Activated naive CD8-positive, alpha-beta T cell treated with anti-CD3 and anti-CD28 coated beads for 36 hours (primary cell): ENCODE measurements around the gene KCTD7. TPM values are rescaled to one million over a fixed set of nuclear protein-coding genes. Genes with fewer than 3 reads are reported as not detected.
A peak's percentile ranks its signal among the peaks of the same experiment; 100 is the strongest.
"Not testable (repeated sequence)": the region's sequence is repeated elsewhere in the genome, so short reads cannot be mapped to it uniquely, and the experiment has no call there.

Source experiments
- DNase-seq: peaks from one replicate; pipeline ENCODE4 v3.0.0; 2021
- H3K27ac Mint-ChIP-seq: one replicate; pipeline ENCODE4 v1.8.0; 2022; ENCODE audit warnings: mild to moderate bottlenecking, moderate library complexity, mixed read lengths
- H3K27me3 Mint-ChIP-seq: one replicate; pipeline ENCODE4 v1.8.0; 2022; ENCODE audit warnings: mild to moderate bottlenecking, mixed read lengths
- H3K36me3 Mint-ChIP-seq: one replicate; pipeline ENCODE4 v1.8.0; 2021; ENCODE audit warnings: mild to moderate bottlenecking, mixed read lengths
- H3K4me1 Mint-ChIP-seq: one replicate; pipeline ENCODE4 v1.8.0; 2021; ENCODE audit warnings: mixed read lengths
- H3K4me3 Mint-ChIP-seq: one replicate; pipeline ENCODE4 v1.8.0; 2022; ENCODE audit warnings: mild to moderate bottlenecking, moderate library complexity, mixed read lengths
- H3K9me3 Mint-ChIP-seq: one replicate; pipeline ENCODE4 v1.8.0; 2022; ENCODE audit warnings: mixed read lengths
- total RNA-seq, 2 experiments: library from RNA; stranded (reverse); gene quantifications; one replicate each; pipeline ENCODE4 v1.2.3, GENCODE V29; 2021

KCTD7 gene
- total RNA-seq: 1 to 10 TPM; 3.5 to 4.3 TPM

DNA sequence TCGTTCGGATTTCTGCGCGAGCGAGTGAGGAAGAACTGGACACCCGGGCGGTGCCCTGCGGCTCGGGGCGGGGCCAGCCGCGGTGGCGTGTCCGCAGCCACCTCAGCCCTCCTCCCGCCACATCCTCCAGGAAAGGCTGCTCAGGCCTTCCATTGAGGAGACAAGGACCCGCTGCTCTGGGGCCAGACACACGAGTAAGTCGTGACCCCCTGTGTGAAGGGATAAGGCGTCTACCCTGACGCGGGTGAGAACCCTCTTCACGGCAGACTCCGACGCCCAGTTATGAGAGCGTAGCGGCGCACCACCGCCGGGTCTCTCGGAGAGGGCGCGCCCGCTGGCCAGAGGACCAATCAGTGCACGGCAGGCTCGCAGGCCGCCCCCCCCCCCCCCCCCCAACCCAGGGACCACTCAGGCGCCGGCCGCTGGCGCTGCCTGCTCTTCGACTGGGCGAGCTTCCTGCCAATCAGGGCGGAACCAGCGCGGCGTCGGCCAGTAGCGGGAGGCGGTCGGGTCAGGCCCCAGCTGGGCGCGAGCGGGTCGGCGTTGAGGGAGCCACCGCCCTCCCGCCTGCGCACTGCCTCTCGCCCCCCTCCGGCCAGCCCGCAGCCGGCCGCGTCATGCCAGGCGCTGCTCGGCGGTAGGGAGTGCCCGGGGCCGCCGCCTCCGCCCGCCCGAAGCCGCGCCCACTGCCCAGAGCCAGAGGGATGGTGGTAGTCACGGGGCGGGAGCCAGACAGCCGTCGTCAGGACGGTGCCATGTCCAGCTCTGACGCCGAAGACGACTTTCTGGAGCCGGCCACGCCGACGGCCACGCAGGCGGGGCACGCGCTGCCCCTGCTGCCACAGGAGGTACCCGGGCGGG is at the start of gene KCTD7:
KCTD7 (plus strand) TSS at position 521 of the 861 bp plus-strand sequence; CDS start at position 705, 184 bp downstream.
- Mint-ChIP-seq H3K36me3 (peaks cover 15% of the 10 kb centered on the region), H3K9me3 (peaks cover 3% of the 10 kb centered on the region), H3K4me3 (peak within 1 kb of the TSS; percentile 84), H3K4me1 (peaks cover 34% of the 10 kb centered on the region), H3K27me3 (no peaks in the 10 kb centered on the region), H3K27ac (peak within 1 kb of the TSS; percentile 82)
- peak; percentile 97 for DNase-seq

DNA sequence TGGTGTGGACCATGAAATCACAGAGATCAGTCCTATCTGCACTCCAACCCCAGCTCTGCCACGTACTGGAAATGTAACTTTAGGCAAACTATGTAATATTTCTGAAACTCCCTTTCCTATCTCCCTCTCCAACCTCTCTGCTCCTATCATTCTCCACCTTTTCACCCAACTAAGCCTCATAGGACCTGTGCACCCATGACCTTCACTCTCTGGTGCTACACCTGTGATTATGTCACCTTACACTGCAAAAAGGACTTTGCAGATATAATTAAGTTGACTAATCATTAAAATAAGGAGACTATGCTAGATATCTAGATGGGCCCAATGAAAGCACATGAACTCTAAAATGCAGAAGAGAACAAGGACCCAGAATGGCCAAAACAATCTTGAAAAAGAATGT is 48.3 kb upstream of the KCTD7 start:
- not testable (repeated sequence) for DNase-seq, H3K27ac Mint-ChIP-seq, H3K9me3 Mint-ChIP-seq, H3K4me3 Mint-ChIP-seq, H3K27me3 Mint-ChIP-seq
- Mint-ChIP-seq H3K4me1 (peaks cover 57% of the 10 kb centered on the region), H3K36me3 (peaks cover 36% of the 10 kb centered on the region)

DNA sequence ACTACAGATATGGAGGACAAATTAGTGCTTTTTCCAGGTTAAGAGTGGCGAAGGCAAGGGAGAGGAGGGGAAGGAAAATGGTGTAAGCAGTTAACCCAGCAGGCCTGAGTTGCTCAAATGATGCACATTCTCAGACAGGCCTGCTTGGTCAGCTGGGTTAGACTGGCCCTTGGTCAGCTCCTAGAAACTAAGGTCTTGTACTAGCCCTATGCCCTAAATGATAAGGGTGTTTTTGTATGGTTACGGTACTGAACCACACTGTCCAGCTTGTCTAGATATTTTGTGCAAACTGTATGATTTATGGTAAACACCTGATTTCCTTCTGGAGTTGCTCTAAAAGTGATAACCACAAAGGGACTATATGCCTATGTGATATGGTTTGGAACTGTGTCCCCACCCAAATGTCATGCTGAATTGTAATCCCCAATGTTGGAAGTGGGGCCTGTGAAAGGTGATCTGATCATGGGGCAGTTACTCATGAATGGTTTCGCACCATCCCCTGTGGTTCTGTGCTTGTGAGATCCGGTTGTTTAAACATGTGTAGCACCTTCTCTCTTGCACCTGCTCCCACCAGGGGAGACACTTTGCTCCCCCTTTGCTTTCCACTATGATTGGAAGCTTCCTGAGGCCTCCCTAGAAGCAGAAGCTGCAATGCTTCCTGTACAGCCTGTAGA is 45.7 kb upstream of the KCTD7 start:
- H3K9me3 Mint-ChIP-seq, H3K27me3 Mint-ChIP-seq, H3K27ac Mint-ChIP-seq, DNase-seq, H3K4me3 Mint-ChIP-seq: not testable (repeated sequence)
- H3K36me3 Mint-ChIP-seq: peaks cover 26% of the 10 kb centered on the region
- peaks cover 46% of the 10 kb centered on the region for H3K4me1 Mint-ChIP-seq

DNA sequence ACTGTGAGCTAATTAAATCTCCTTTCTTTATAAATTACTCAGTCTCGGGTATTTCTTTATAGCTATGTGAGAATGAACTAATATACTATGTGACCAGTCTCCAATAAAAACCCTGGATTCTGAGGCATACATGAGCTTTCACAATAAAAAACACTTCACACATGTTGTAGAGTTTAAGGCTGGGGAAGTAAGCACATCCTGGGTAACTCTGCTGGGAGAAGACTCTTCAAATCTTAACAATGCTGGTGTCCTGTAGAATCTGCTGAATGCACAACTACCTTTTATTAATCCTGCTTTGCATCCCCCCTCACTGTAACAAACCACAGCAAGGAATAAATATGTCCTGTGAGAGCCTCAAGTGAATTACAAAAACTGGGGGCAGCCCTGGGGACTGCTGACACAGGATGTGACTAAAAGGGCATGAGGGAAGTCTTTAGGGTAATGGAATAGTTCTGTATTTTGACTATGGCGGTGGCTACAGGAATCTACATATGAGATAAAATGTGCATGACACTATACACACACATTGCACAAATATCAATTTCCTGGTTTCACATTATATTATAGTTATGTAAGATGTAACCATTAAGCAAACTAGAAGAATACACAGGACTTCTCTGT is 45.1 kb upstream of the KCTD7 start:
- Mint-ChIP-seq H3K36me3 (peaks cover 26% of the 10 kb centered on the region), H3K4me1 (peaks cover 45% of the 10 kb centered on the region), H3K27ac (peak overlapping the region; percentile 38), H3K9me3 (no peaks in the 10 kb centered on the region), H3K27me3 (no peaks in the 10 kb centered on the region), H3K4me3 (no peak overlapping the region)
- no peak for DNase-seq

DNA sequence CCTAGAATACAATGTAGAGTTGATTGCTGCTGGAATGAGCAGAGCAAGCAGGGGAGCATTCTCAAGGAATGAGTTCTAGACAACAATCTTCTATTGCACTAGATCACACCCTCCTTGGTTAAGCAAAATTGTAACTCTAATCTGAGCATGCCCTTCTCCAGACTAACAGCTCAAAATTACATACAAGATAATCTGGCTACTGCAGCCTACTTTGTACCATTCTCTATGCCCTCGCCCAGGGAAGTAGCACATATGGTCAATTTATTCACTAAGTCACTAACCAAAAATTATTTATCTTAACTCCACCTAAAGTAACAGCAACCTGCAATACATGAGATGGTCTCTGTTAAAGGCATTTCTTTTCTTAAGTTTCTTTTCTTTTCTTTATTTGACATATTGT is 42.5 kb upstream of the KCTD7 start:
- peaks cover 54% of the 10 kb centered on the region for H3K4me1 Mint-ChIP-seq
- no peaks in the 10 kb centered on the region for H3K9me3 Mint-ChIP-seq
- H3K4me3 Mint-ChIP-seq: no peak overlapping the region
- no peaks in the 10 kb centered on the region for H3K27me3 Mint-ChIP-seq
- no peak overlapping the region for H3K27ac Mint-ChIP-seq
- DNase-seq: no peak
- H3K36me3 Mint-ChIP-seq: peaks cover 32% of the 10 kb centered on the region

DNA sequence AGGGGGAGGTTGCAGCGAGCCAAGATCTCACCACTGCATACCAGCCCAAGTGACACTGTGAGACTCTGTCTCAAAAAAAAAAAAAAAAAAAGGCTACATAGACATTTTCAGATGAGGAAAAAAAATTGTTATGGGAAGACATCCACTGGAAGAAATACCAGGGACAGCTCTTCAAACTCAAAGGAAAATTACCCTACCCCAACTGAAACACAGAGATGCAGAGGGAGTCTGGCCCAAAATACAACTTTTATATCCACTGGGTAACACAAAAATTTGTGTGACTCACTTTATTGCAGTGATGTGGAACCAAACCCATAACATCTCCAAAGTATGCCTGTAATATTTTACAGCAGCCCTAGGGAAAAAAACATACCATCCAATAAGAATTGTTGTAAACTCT is 40.5 kb upstream of the KCTD7 start:
- H3K27me3 Mint-ChIP-seq, H3K9me3 Mint-ChIP-seq, H3K27ac Mint-ChIP-seq, H3K4me3 Mint-ChIP-seq, DNase-seq: not testable (repeated sequence)
- Mint-ChIP-seq H3K36me3 (peaks cover 23% of the 10 kb centered on the region), H3K4me1 (peaks cover 54% of the 10 kb centered on the region)

DNA sequence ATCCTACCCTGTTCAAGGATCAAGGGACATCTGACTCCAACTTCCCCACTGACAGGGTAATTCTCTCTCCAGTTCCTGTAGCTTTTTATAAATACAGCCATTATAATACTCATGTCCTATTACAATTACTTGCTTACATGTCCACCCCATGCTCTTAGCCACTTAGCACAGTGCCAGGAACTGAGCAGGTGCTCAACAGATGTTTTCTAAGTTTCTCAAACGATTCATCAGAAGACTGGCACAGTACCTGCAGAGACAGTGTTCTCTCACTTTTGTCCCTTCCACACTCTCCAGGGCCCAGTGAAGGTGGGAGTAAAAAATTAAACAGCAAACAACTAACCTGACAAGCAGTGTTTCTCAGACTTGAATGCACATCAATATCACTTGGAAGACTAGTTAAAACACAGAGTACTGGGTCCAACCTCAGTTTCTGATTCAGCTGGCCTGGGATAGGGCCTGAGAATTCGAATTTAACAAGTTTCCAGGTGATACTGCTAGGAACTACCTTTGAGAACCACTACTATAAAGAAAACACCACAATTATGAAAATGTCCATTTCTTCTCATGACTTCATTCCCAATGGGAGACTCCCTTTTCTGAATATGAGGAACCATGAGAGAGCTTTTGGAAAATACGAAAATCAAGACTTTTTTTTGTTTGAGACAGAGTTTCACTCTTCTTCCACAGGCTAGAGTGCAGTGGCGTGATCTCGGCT is 39.7 kb upstream of the KCTD7 start:
- Mint-ChIP-seq H3K36me3 (peaks cover 16% of the 10 kb centered on the region), H3K27ac (peak overlapping the region; percentile 36), H3K4me1 (peaks cover 48% of the 10 kb centered on the region)
- not testable (repeated sequence) for DNase-seq, H3K9me3 Mint-ChIP-seq, H3K27me3 Mint-ChIP-seq, H3K4me3 Mint-ChIP-seq

DNA sequence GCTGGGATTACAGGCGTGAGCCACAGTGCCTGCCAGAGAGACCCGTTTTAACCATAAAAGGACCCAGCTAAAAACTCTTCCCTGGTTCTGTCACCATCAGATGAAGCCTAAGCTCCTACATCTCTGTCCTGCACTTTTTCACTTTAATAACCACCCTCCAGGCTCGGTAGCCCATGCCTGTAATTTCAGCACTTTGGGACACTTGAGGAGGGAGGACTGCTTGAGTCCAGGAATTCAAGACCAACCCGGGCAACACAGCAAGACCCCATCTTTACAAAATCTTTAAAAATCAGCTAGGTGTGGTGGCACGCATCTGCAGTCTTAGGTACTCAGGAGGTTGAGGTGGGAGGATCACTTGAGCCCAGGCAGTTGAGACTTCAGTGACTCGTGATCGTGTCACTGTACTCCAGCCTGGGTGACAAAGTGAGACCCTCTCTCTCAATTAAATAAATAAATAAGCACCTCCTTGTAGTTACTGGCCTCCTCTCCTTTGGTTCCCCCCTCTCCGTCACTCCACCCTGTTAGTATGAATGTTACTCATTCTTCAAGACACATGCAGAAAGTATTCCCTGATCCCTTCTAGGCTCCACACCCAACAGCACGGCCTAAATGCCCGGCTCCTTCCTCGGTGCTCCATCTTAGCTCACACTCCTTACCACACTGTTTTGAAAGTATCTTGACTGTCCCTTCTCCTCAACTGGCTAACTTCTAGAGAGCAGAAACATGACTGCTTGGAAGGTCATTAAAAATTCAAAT is 38.2 kb upstream of the KCTD7 start:
- DNase-seq, H3K27me3 Mint-ChIP-seq, H3K9me3 Mint-ChIP-seq, H3K36me3 Mint-ChIP-seq: not testable (repeated sequence)
- peaks cover 46% of the 10 kb centered on the region for H3K4me1 Mint-ChIP-seq
- peak overlapping the region; percentile 94 for H3K4me3 Mint-ChIP-seq
- peak overlapping the region; percentile 25 for H3K27ac Mint-ChIP-seq

DNA sequence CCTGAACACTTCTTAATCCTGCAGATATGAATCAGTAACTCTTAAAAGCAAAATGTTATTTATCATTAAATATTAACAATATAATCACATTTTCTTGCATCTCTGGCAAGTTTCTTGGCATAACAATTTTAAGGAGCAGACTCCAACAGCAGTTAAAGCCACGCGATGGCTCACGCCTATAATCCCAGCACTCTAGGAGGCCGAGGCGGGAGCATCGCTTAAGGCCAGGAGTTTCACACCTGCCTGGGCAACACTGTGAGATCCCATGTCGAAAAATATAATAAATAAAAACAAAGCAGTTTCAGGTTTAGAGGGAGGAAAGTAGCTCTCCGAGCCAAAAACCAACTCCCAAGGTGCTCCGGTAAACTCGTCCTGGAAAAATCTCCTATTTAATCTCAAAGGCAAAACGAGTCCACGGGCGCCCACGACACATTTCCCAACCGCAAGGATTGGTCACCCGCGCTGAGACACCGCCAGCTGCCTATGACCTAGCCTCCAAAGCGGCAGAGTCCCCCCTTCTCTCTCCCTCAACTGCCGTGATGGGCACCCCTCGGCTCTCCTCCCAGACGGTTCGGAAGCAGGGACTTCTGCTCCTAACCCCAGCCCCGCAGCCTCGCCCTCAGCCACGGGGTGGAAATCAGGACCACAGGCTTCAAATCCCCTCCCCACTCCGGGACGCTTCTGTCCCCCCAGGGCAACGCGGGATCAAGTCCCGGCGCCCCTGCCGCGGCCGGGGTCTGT is 37.5 kb upstream of the KCTD7 start:
- not testable (repeated sequence) for H3K9me3 Mint-ChIP-seq, H3K27me3 Mint-ChIP-seq, H3K36me3 Mint-ChIP-seq
- H3K27ac Mint-ChIP-seq: peak overlapping the region; percentile 95
- peak overlapping the region; percentile 94 for H3K4me3 Mint-ChIP-seq
- DNase-seq: peak; percentile 28
- H3K4me1 Mint-ChIP-seq: peaks cover 45% of the 10 kb centered on the region

DNA sequence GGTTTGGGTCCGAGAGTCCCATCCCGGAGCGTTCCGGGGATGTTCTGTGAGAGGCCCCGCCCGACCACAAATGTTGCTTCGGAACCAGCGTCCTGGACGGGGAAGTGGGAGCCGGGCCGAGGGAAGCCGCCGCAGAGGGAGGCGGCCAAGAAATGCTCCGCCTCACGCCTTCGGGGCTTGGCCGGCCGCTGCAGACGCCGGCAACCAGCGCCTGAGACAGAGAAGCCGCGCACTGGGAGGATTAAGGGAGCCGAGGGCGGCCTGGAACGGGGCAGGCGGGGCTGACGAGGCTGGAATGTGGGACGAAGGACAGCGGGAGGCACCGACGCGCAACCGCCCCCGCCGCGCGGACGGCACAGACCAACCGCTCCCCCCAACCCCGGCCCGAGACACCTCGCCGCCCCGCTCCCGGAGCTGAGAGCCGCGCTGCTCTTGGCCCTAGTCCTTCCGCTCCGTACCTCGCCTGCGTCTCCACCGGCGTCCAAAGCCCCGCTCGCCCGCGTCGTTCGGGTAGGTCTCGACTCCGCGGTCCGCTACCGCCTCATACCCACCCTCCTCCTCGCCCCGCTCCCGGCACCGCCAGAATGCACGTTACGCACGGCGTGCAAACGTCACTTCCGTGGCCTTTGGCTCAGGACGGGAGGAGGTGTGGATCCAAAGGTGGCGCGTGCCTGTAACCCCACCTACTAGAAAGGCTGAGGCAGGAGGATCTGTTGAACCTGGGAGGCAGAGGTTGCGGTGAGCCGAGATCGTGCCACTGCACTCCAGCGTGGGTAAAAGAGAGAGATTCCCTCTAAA is 36.7 kb upstream of the KCTD7 start:
- Mint-ChIP-seq H3K27ac (peak overlapping the region; percentile 95), H3K36me3 (peaks cover 8% of the 10 kb centered on the region), H3K4me1 (peaks cover 43% of the 10 kb centered on the region), H3K27me3 (no peaks in the 10 kb centered on the region), H3K9me3 (peaks cover 3% of the 10 kb centered on the region), H3K4me3 (peak overlapping the region; percentile 94)
- peak; percentile 89 for DNase-seq

DNA sequence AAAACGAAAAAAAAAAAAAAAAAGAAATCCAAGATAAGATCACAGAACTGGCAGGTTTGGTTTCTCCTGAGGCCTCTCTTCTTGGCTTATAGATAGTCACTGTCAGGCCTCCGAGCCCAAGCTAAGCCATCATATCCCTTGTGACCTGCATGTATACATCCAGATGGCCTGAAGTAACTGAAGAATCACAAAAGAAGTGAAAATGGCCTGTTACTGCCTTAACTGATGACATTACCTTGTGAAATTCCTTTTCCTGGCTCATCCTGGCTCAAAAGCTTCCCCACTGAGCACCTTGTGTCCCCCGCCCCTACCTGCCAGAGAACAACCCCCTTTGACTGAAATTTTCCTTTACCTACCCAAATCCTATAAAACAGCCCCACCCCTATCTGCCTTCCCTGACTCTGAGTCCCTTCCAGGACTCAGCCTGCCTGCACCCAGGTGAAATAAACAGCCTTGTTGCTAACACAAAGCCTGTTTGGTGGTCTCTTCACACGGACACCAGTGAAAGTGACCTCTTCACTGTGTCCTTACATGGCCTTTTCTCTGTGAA is 36.0 kb upstream of the KCTD7 start:
- not testable (repeated sequence) for H3K36me3 Mint-ChIP-seq, H3K27me3 Mint-ChIP-seq, DNase-seq, H3K9me3 Mint-ChIP-seq
- Mint-ChIP-seq H3K4me3 (peak overlapping the region; percentile 94), H3K4me1 (peaks cover 37% of the 10 kb centered on the region), H3K27ac (peak overlapping the region; percentile 95)

DNA sequence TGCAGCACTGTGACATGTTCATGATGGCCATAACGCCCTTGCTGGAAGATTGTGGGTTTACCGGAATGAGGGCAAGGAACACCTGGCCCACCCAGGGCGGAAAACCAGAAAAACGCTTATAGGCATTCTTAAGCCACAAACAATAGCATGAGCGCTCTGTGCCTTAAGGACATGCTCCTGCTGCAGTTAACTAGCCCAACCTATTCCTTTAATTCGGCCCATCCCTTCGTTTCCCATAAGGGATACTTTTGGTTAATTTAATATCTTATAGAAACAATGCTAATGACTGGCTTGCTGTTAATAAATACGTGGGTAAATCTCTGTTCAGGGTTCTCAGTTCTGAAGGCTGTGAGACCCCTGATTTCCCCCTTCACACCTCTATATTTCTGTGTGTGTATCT is 34.6 kb upstream of the KCTD7 start:
- H3K27me3 Mint-ChIP-seq, H3K9me3 Mint-ChIP-seq, DNase-seq, H3K4me3 Mint-ChIP-seq, H3K27ac Mint-ChIP-seq, H3K36me3 Mint-ChIP-seq: not testable (repeated sequence)
- peaks cover 26% of the 10 kb centered on the region for H3K4me1 Mint-ChIP-seq

DNA sequence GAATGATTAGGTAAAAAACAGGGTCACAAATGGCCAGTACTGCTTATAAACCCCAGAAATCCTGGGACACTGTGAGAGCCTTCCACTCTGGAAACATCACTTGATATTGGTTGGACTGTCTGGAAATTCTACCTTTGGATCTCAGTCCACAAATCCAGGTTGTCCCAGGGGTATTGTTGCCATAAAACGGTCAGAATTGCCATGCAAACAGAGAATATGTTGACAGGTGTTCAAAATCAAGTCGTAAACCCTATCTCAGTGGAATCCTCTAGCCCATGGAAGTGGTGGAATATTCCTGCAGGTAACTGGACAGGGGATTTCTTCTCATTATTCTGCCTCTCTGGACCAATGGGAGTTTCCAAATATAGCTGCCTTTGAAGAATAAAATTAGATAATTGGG is 31.2 kb upstream of the KCTD7 start:
- Mint-ChIP-seq H3K4me3 (no peak overlapping the region), H3K36me3 (peaks cover 2% of the 10 kb centered on the region), H3K27ac (no peak overlapping the region), H3K9me3 (peaks cover 3% of the 10 kb centered on the region), H3K27me3 (no peaks in the 10 kb centered on the region), H3K4me1 (peaks cover 9% of the 10 kb centered on the region)
- no peak for DNase-seq
